Upper lobe of left lung (tissue), 6 donors: ENCODE measurements around the gene PDE8A. TPM values are rescaled to one million over a fixed set of nuclear protein-coding genes. Genes with fewer than 3 reads are reported as not detected.

Experiments used
- ATAC-seq, 2 donors: fragments of 200-7000 bp; cut with Tn5 transposase; one replicate each; pipeline ENCODE4 v1.9.1; 2022; ENCODE audit warnings: mild to moderate bottlenecking in 2 of 2, moderate library complexity in 2 of 2; ENCODE audit not compliant: low FRiP score in 2 of 2
- DNase-seq, 2 donors: peaks; one replicate each; pipeline ENCODE4 v3.0.0-alpha.2; 2019 to 2020
- H3K27ac ChIP-seq, 4 donors: fragments of 200-600 bp; sonication (generic); one replicate each; pipeline ENCODE4 v1.5.1; 2016 to 2019
- H3K27me3 ChIP-seq, 4 donors: fragments of 200-600 bp; sonication (generic); one replicate each; pipeline ENCODE4 v1.5.1; 2017 to 2019
- H3K36me3 ChIP-seq, 4 donors: fragments of 200-600 bp; sonication (generic); one replicate each; pipeline ENCODE4 v1.5.1; 2016 to 2019
- H3K4me1 ChIP-seq, 4 donors: fragments of 200-600 bp; sonication (generic); one replicate each; pipeline ENCODE4 v1.5.1; 2018 to 2019
- H3K4me3 ChIP-seq, 4 donors: fragments of 200-600 bp; sonication (generic); one replicate each; pipeline ENCODE4 v1.5.1; 2017 to 2019; ENCODE audit warnings: mild to moderate bottlenecking in 2 of 4, moderate library complexity in 1 of 4
- H3K9me3 ChIP-seq, 4 donors: fragments of 200-600 bp; sonication (generic); one replicate each; pipeline ENCODE4 v1.5.1; 2018 to 2019
- EP300 ChIP-seq, 4 donors: sonication (generic); formaldehyde crosslinking; IDR thresholded peaks; one replicate each; pipeline ENCODE4 v1.5.1; 2017; ENCODE audit warnings: antibody characterized with exemption in 4 of 4, control low read depth in 2 of 4
- POLR2A ChIP-seq, 4 donors: fragments of 450-650 bp; IDR thresholded peaks; one replicate each; pipeline ENCODE4 v1.5.1; 2016 to 2017; ENCODE audit warnings: antibody characterized with exemption in 4 of 4, mild to moderate bottlenecking in 2 of 4
- POLR2AphosphoS5 ChIP-seq, 2 donors: sonication (generic); formaldehyde crosslinking; IDR thresholded peaks; one replicate each; pipeline ENCODE4 v1.5.1; 2017; ENCODE audit warnings: antibody characterized with exemption in 2 of 2
- WGBS, 2 donors: methylation state at CpG; one replicate each; pipeline ENCODE4 v1.1.5; 2017 to 2018; 5-methylcytosine and 5-hydroxymethylcytosine counted together
- total RNA-seq, 6 donors: library from RNA; depleted of rRNA in 4 of 6; stranded (reverse); fragments of >200 nt in 4 of 6; gene quantifications; one replicate each; pipeline versions ENCODE4 v1.1.0 to v1.2.1, GENCODE V29; 2016 to 2021
- TF ChIP-seq, protein P1 (sequence below), 6 experiments: fragments of 450-650 bp in 4 of 6; fragments of 200-600 bp in 2 of 6; sonication (generic) in 2 of 6; IDR thresholded peaks; one replicate each; pipeline ENCODE4 v1.5.1; 2016 to 2019; ENCODE audit warnings: antibody characterized with exemption in 6 of 6
- donor health status: DM: no; HTN: no; CAD: no; lungs with moderate emphysema.
- donor health status: DM: no; HTN: yes; CAD: no; lungs with severe emphysema.

Gene PDE8A
- total RNA-seq, 6 donors from 2014 or later: 36.5 to 66.0 (median 48.4) TPM

GRCh38 chr15:85063522-85064079 is 81.9 kb downstream of the PDE8A start:
- DNase-seq (no peak), ATAC-seq (no peak)
- TF ChIP-seq POLR2AphosphoS5 (IDR thresholded peaks at IDR 0.05) (no peak), POLR2A (IDR thresholded peaks at IDR 0.05) (no peak), EP300 (IDR thresholded peaks at IDR 0.05) (no peak)
- TF ChIP-seq, protein P1, sequence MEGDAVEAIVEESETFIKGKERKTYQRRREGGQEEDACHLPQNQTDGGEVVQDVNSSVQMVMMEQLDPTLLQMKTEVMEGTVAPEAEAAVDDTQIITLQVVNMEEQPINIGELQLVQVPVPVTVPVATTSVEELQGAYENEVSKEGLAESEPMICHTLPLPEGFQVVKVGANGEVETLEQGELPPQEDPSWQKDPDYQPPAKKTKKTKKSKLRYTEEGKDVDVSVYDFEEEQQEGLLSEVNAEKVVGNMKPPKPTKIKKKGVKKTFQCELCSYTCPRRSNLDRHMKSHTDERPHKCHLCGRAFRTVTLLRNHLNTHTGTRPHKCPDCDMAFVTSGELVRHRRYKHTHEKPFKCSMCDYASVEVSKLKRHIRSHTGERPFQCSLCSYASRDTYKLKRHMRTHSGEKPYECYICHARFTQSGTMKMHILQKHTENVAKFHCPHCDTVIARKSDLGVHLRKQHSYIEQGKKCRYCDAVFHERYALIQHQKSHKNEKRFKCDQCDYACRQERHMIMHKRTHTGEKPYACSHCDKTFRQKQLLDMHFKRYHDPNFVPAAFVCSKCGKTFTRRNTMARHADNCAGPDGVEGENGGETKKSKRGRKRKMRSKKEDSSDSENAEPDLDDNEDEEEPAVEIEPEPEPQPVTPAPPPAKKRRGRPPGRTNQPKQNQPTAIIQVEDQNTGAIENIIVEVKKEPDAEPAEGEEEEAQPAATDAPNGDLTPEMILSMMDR (IDR thresholded peaks at IDR 0.05): no peak
- Histone ChIP-seq H3K9me3 (no peaks in the 10 kb centered on the region), H3K4me1 (no peaks in the 10 kb centered on the region), H3K36me3 (peaks cover 0 to 10% (median 5%) of the 10 kb centered on the region in 4 donors), H3K27ac (no peak overlapping the region), H3K4me3 (no peak overlapping the region), H3K27me3 (no peaks in the 10 kb centered on the region)
- 93 to 100% methylated on average over 1 of the region's 1 CpG for WGBS, 2 donors

GRCh38 chr15:85064710-85065109 is 83.1 kb downstream of the PDE8A start:
- ATAC-seq: no peak
- 93 to 100% methylated on average over 1 of the region's 1 CpG for whole genome bisulfite sequencing, 2 donors

GRCh38 chr15:85071061-85071460 is 89.4 kb downstream of the PDE8A start:
- 93 to 94% methylated on average over 2 of the region's 2 CpGs for WGBS, 2 donors
- H3K27me3 ChIP-seq: no peaks in the 10 kb centered on the region
- H3K4me1 ChIP-seq: no peaks in the 10 kb centered on the region
- no peak for TF ChIP-seq POLR2A (IDR thresholded peaks at IDR 0.05)
- no peak for TF ChIP-seq EP300 (IDR thresholded peaks at IDR 0.05)
- TF ChIP-seq POLR2AphosphoS5 (IDR thresholded peaks at IDR 0.05): no peak
- TF ChIP-seq, protein P1 (IDR thresholded peaks at IDR 0.05): no peak
- no peaks in the 10 kb centered on the region for H3K9me3 ChIP-seq
- DNase-seq: no peak
- no peak overlapping the region for H3K4me3 ChIP-seq
- ATAC-seq: no peak
- peaks cover 0 to 19% (median 5%) of the 10 kb centered on the region in 4 donors for H3K36me3 ChIP-seq
- no peak overlapping the region for H3K27ac ChIP-seq

More at GRCh38 chr15:85064710-85065109, 83.1 kb downstream of the PDE8A start:
- H3K27me3 ChIP-seq: no peaks in the 10 kb centered on the region
- H3K27ac ChIP-seq: no peak overlapping the region
- no peaks in the 10 kb centered on the region for H3K4me1 ChIP-seq
- no peaks in the 10 kb centered on the region for H3K9me3 ChIP-seq
- TF ChIP-seq EP300 (IDR thresholded peaks at IDR 0.05) (no peak), POLR2A (IDR thresholded peaks at IDR 0.05) (no peak), POLR2AphosphoS5 (IDR thresholded peaks at IDR 0.05) (no peak)
- TF ChIP-seq, protein P1 (IDR thresholded peaks at IDR 0.05): no peak
- H3K36me3 ChIP-seq: peaks cover 0 to 10% (median 5%) of the 10 kb centered on the region in 4 donors
- H3K4me3 ChIP-seq: no peak overlapping the region
- no peak for DNase-seq

GRCh38 chr15:85071504-85071903 is 89.8 kb downstream of the PDE8A start:
- Histone ChIP-seq H3K4me1 (no peaks in the 10 kb centered on the region), H3K27me3 (no peaks in the 10 kb centered on the region), H3K4me3 (no peak overlapping the region), H3K36me3 (peaks cover 0 to 20% (median 5%) of the 10 kb centered on the region in 4 donors), H3K27ac (no peak overlapping the region), H3K9me3 (no peaks in the 10 kb centered on the region)
- no peak for ATAC-seq
- no peak for DNase-seq
- TF ChIP-seq POLR2AphosphoS5 (IDR thresholded peaks at IDR 0.05) (no peak), POLR2A (IDR thresholded peaks at IDR 0.05) (no peak), EP300 (IDR thresholded peaks at IDR 0.05) (no peak)
- TF ChIP-seq, protein P1 (IDR thresholded peaks at IDR 0.05): no peak
- 77 to 84% methylated on average over 4 of the region's 4 CpGs for WGBS, 2 donors

- 74 to 75% methylated on average over 4 of the region's 4 CpGs for WGBS, 2 donors
- ATAC-seq: no peak
Observed at GRCh38 chr15:85072917-85073316, 91.3 kb downstream of the PDE8A start.

More at GRCh38 chr15:85072917-85073316, 91.3 kb downstream of the PDE8A start:
- Histone ChIP-seq H3K4me1 (no peaks in the 10 kb centered on the region), H3K27me3 (no peaks in the 10 kb centered on the region), H3K4me3 (no peak overlapping the region), H3K36me3 (peaks cover 0 to 13% (median 2%) of the 10 kb centered on the region in 4 donors), H3K27ac (no peak overlapping the region), H3K9me3 (no peaks in the 10 kb centered on the region)
- TF ChIP-seq POLR2AphosphoS5 (IDR thresholded peaks at IDR 0.05): no peak
- no peak for DNase-seq
